ENCODE measurements around the gene SUSD4.

GRCh38 chr1:223394242-223394641, 30.3 kb upstream of the SUSD4 start:
- TF ChIP-seq CTCF (conservative IDR thresholded peaks at IDR 0.05 in 1 of 2, IDR thresholded peaks at IDR 0.05 in 1 of 2; ENCODE audit: low read depth in 1 of 2, low read length in 2 of 2) (no peak), EZH2 (IDR thresholded peaks at IDR 0.05; ENCODE audit: low read length, missing control alignments) (no peak)
